HG02759 (cell line): ENCODE measurements around the gene XRN1.
A peak's percentile ranks its signal among the peaks of the same experiment; 100 is the strongest.
"Not testable (repeated sequence)": the region's sequence is repeated elsewhere in the genome, so short reads cannot be mapped to it uniquely, and the experiment has no call there.

Experiments used
- ATAC-seq: cut with Tn5 transposase; IDR thresholded peaks from one replicate; pipeline ENCODE4 v1.9.1; 2021; ENCODE audit warnings: mild to moderate bottlenecking, moderate library complexity; ENCODE audit not compliant: unreplicated experiment

XRN1 gene

GRCh38 chr3:142447852-142448823 lies at the start of gene XRN1:
XRN1 (minus strand) TSS chr3:142448037; CDS start chr3:142447944, 93 bp downstream.
- ATAC-seq = peak; percentile 92

DNA sequence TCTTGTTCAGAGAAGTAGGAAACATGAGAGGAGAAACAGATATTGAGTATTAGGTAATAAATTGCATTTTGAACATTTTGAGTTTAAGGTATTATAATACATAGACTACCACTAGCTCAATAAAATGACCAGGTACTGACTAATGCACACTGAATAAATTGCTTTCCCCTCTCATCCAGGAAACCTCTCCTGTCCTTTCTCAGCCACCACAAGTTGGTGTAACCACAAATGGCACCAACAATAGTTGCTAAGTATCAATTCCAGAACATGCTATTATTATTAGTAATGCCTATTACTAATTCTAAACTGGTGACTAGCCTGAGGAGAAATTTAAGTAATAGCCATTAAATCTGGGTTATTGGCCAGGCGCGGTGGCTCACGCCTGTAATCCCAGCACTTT lies 47.3 kb upstream of the XRN1 start:
- ATAC-seq = no peak

DNA sequence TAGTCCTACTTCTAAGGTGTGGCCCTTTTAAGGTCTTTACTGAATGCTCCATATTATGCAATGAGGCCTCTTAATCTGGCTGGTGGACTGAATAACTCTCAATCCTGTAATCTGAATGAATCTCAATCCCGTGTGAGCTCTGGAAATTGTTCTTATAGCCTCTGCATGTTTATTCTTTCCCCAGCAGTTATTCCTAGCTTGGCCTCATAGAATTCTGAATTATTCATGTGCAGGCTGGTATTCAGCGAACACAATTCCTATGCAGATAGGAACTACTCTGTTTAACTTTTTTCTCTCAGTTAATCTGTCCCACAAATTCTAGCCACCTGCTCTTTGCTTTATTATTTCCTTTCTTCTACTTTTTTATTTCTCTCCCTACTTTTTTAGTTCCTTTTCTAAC lies 44.3 kb upstream of the XRN1 start:
- ATAC-seq = no peak

- no peak for ATAC-seq
These were observed 41.9 kb upstream of the XRN1 start for GRCh38 chr3:142489572-142490323.

GRCh38 chr3:142484912-142485435 lies 37.1 kb upstream of the XRN1 start:
- no peak for ATAC-seq

DNA sequence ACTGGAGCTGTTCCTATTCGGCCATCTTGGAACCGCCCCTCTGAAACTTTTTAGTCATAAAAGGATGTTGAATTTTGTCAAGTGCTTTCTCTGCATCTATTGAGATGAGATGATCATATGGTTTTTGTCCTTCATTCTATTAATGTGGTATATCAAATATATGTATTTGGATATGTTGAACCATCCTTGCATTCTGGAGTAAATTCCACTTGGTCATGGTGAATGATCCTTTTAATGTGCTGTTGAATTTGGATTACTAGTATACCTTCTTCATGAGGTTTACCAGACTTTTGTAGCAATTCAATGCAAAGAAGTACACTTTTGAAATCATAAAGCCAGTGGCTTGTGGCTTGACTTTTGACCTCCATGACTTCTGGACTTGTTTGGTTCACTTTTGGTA lies 33.4 kb upstream of the XRN1 start:
- ATAC-seq = no peak

GRCh38 chr3:142470826-142471225 lies 23.0 kb upstream of the XRN1 start:
- no peak for ATAC-seq

DNA sequence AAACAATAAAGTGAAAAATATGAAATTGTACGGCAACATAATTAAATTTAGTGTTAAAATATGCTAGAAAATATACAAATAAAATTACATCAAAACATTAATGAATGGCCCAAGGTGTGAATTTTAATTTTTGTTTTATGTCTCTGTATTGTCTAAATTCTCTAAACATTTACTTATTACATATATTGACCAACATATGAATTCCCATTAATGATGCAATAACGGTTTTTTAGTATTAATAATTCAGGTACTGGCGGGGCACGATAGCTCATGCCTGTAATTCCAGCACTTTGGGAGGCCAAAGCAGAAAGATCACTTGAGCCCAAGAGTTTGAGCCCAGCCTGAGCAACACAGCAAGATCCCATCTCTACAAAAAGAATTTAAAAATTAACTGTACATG lies 20.6 kb upstream of the XRN1 start:
- no peak for ATAC-seq

- ATAC-seq = no peak
These were observed 19.9 kb upstream of the XRN1 start for GRCh38 chr3:142467768-142468167.

- no peak for ATAC-seq
These were observed 12.9 kb upstream of the XRN1 start for GRCh38 chr3:142460689-142461088.

GRCh38 chr3:142459929-142460328 lies 12.1 kb upstream of the XRN1 start:
- ATAC-seq = no peak

DNA sequence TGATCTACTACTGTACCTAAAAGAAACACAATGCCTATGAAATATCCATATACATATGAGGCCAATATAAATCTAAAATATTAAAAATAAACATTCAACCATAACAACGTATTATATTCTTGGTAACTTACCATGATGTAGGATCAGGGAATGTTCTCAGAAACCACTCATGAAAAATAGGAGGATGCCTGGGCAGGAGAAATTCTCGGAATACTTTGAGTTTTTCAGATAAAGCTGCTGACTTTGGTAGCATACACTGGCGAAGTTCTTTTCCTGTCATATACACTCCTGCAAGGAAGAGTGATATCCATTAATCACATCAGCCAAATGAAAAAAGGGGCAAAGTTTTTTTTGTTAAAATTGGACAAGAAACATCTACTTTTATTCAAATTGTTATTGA lies 11.3 kb upstream of the XRN1 start:
- ATAC-seq = no peak

DNA sequence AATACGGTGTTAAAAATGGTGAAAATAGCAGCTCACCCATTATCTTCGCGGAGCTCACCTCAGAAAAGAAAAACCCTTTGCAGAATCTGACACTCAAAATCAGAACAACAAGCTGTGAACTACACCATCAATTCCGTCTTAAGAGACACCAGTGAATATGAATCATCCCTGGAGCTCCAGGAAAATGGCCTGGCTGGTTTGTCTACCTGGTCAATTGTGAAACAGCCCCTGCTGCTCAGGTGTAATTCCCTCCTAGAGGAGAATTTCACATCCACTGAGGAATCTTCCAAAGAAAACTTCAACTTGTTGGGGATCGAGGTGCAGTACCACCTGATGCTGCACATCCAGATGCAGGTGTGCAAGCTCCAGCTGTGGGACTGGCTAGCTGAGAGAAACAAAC lies 3.0 kb upstream of the XRN1 start:
- no peak for ATAC-seq

DNA sequence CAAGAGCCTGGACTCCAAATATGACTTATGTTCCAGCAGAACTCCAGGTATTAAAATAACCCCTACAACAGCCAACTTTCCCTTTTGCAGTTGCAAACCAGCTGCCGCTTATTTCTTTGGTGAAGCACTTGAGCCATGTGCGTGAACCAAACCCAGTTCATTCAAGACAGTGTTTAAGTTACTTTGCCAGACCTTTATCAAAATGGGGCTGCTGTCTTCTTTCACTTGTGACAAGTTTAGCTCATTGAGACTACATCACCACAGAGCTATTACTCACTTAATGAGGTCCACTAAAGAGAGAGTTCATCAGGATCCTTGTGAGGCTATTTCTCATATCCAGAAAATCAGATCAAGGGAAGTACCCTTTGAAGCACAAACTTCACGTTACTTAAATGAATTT lies 2.4 kb upstream of the XRN1 start:
- no peak for ATAC-seq

DNA sequence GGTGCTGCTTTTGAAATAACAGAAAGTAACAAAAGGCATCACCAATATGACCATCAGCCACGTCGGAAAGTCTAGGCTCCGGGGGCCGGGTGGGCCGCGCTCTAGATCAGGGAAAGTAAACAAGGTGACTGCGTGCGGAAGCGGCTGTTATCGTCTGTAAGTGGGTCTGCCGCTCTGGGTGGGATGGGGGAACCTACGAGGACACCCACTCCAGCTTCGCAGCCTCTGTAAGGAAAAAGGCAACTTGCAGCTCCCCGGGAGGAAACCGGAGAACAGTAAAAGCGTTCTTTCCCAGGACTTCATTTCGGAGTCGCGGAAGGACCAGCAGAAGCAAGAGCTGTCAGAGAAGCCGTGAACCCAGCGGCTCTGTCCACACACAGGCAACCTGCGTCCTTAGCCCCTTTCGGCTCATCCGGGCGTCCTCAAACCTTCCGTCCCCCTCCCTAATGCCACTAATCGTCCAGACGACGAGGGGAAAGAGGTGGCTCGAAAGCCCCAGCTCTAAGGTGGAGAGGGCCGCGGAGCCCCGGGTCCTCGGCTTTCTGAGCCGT lies 461 bp downstream of the XRN1 start:
- ATAC-seq = peak; percentile 26

- ATAC-seq = peak; percentile 41
These were observed 2.0 kb downstream of the XRN1 start for GRCh38 chr3:142445816-142446254.

- ATAC-seq = no peak
These were observed 3.5 kb downstream of the XRN1 start for GRCh38 chr3:142444343-142444742.

GRCh38 chr3:142443060-142443459 lies 4.8 kb downstream of the XRN1 start:
- ATAC-seq = not testable (repeated sequence)

DNA sequence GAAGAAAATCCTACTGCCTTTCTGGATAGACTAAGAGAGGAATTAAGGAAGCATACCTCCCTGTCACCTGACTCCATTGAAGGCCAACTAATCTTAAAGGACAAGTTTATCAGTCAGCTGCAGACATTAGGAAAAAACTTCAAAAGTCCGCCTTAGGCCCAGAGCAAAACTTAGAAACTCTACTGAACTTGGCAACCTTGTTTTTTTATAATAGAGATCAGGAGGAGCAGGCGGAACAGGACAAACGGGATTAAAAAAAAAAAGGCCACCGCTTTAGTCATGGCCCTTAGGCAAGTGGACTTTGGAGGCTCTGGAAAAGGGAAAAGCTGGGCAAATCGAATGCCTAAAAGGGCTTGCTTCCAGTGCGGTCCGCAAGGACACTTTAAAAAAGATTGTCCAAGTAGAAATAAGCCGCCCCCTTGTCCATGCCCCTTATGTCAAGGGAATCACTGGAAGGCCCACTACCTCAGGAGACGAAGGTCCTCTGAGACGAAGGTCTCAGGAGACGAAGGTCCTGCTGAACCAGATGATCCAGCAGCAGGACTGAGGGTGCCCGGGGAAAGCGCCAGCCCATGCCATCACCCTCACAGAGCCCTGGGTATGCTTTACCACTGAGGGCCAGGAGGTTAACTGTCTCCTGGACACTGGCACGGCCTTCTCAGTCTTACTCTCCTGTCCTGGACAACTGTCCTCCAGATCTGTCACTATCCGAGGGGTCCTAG lies 8.2 kb downstream of the XRN1 start:
- not testable (repeated sequence) for ATAC-seq

DNA sequence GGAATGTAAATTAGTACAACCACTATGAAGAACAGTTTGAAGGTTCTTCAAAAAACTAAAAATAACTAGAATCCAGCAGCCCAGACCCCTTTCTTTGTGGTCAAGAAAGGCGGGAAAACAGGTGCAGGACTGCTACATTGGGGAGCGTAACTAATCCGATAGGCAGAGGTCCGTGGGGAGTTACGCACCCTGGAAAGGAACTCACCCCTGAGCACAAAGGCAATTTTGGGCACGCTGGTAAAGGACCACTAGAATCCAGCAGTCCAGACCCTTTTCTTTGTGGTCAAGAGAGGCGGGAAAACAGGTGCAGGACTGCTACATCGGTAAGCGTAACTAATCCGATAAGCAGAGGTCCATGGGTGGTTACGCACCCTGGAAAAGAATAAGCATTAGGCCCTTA lies 9.7 kb downstream of the XRN1 start:
- ATAC-seq = not testable (repeated sequence)
